Dendritic cell treated with granulocyte-macrophage colony-stimulating factor and Interleukin-4, amounts not matched to agents 40 ng/mL and 50 ng/mL, for 4 days (primary cell): ENCODE data around the gene MRPL19.
"Not testable (repeated sequence)": the region's sequence is repeated elsewhere in the genome, so short reads cannot be mapped to it uniquely, and the experiment has no call there.

ENCODE experiments used
- H3K27ac Mint-ChIP-seq: one replicate; pipeline ENCODE4 v1.8.0; 2022; ENCODE audit warnings: mild to moderate bottlenecking, mixed read lengths
- H3K27me3 Mint-ChIP-seq: one replicate; pipeline ENCODE4 v1.8.0; 2022; ENCODE audit warnings: mild to moderate bottlenecking, mixed read lengths
- H3K36me3 Mint-ChIP-seq: one replicate; pipeline ENCODE4 v1.8.0; 2022; ENCODE audit warnings: low read depth, mixed read lengths
- H3K4me1 Mint-ChIP-seq: one replicate; pipeline ENCODE4 v1.8.0; 2022; ENCODE audit warnings: low read depth, mixed read lengths
- H3K4me3 Mint-ChIP-seq: one replicate; pipeline ENCODE4 v1.8.0; 2022; ENCODE audit warnings: mild to moderate bottlenecking, moderate library complexity, mixed read lengths
- H3K9me3 Mint-ChIP-seq: one replicate; pipeline ENCODE4 v1.8.0; 2022; ENCODE audit warnings: mixed read lengths
- intact Hi-C: fragments of 100-400 bp; cut with micrococcal nuclease; formaldehyde crosslinking; loops from one replicate; pipeline ENCODE4 v1.15.0; 2022

The MRPL19 gene

GRCh38 chr2:75656563-75656962 lies 10.0 kb downstream of the MRPL19 start:
- H3K9me3 Mint-ChIP-seq: peaks cover 22% of the 10 kb centered on the region
- H3K27me3 Mint-ChIP-seq: no peaks in the 10 kb centered on the region
- intact Hi-C loops: no loop called here
- H3K36me3 Mint-ChIP-seq: peaks cover 91% of the 10 kb centered on the region
- H3K4me1 Mint-ChIP-seq: no peaks in the 10 kb centered on the region
- H3K27ac Mint-ChIP-seq: no peak overlapping the region
- no peak overlapping the region for H3K4me3 Mint-ChIP-seq

DNA sequence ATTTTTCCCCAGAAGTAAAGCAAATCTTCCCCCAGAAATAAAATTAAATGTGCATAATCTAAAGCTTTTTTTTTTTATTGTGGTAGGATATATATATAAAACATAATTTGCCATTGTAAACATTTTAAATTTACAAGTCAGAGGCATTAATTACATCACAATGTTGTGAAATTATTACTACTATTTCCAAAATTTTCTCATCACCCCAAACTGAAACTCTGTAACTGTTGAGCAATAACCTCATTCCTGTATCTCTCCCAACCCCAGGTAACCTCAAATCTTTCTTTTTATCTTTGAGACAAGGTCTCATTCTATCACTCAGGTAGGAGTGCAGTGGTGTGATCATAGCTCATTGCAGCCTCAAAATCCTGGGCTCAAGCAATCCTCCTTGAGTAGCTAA lies 11.2 kb downstream of the MRPL19 start:
- peaks cover 89% of the 10 kb centered on the region for H3K36me3 Mint-ChIP-seq
- H3K9me3 Mint-ChIP-seq: peaks cover 22% of the 10 kb centered on the region
- intact Hi-C loops: no loop called here
- no peak overlapping the region for H3K27ac Mint-ChIP-seq
- no peaks in the 10 kb centered on the region for H3K4me1 Mint-ChIP-seq
- H3K4me3 Mint-ChIP-seq: no peak overlapping the region
- no peaks in the 10 kb centered on the region for H3K27me3 Mint-ChIP-seq

- no peak overlapping the region for H3K4me3 Mint-ChIP-seq
- no peak overlapping the region for H3K27ac Mint-ChIP-seq
- peaks cover 48% of the 10 kb centered on the region for H3K36me3 Mint-ChIP-seq
- intact Hi-C loops: no loop called here
- no peaks in the 10 kb centered on the region for H3K27me3 Mint-ChIP-seq
- no peaks in the 10 kb centered on the region for H3K4me1 Mint-ChIP-seq
- no peaks in the 10 kb centered on the region for H3K9me3 Mint-ChIP-seq
Observed at GRCh38 chr2:75666911-75667310, 20.3 kb downstream of the MRPL19 start.

DNA sequence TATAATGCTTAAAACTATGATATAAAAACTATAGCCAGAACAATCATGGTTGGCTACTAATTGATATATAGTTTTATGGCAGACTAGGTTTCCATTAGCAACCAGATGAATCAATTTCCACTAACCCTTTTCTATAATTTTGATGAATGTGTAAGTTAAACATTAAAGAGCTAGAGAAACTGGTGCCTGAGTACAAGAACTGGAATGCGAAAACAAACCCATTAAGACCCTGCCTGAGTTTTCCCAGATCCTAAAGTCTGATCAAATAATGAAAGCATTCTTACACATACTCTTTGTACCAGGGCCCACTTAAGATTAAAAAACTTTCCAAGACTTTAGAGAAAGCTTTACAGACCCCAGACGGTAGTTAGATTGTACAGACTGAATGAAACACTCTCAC lies 21.3 kb downstream of the MRPL19 start:
- intact Hi-C loops: loop anchor here (2.0 kb wide), 1 partner anchor 13 kb away; no protein-coding TSS in a partner anchor
- H3K4me3 Mint-ChIP-seq: no peak overlapping the region
- H3K9me3 Mint-ChIP-seq: no peaks in the 10 kb centered on the region
- H3K4me1 Mint-ChIP-seq: no peaks in the 10 kb centered on the region
- peaks cover 54% of the 10 kb centered on the region for H3K36me3 Mint-ChIP-seq
- no peaks in the 10 kb centered on the region for H3K27me3 Mint-ChIP-seq
- no peak overlapping the region for H3K27ac Mint-ChIP-seq

DNA sequence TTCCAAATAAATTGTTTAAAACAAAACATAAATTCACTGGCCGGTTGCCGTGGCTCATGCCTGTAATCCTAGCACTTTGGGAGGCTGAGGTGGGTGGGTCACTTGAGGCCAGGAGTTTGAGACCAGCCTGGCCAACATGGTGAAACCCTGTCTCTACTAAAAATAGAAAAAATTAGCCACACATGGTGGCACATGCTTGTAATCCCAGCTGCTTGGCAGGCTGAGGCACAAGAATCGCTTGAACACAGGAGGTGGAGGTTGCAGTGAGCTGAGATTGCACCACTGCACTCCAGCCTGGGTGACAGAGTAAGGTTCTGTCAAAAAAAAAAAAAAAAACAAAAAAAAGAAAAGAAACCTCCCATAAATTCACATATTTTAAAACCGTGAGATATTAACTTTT lies 28.8 kb downstream of the MRPL19 start:
- H3K36me3 Mint-ChIP-seq: peaks cover 29% of the 10 kb centered on the region
- H3K27me3 Mint-ChIP-seq, H3K9me3 Mint-ChIP-seq, H3K27ac Mint-ChIP-seq, H3K4me3 Mint-ChIP-seq, intact Hi-C loops: not testable (repeated sequence)
- H3K4me1 Mint-ChIP-seq: peaks cover 13% of the 10 kb centered on the region

DNA sequence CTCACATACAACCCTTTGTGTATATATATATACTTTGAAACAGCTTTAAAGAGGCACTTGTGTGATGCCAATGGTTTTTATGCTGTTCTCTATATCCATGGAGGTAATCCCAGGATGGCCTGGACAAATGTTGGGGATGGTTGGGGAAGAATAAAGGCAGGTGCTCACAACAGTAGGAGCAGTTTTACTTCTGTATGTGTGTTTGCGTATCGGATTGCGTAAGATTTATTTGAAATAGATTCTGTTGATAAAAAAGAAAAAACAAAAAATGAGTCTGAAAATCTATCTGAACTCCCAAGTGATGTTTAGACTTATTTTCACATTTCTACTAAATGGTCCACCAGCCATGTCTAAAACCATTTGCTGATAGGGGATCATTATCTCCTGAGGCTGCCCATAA lies 29.3 kb downstream of the MRPL19 start:
- Mint-ChIP-seq H3K36me3 (peaks cover 29% of the 10 kb centered on the region), H3K27ac (no peak overlapping the region)
- intact Hi-C loops: no loop called here

DNA sequence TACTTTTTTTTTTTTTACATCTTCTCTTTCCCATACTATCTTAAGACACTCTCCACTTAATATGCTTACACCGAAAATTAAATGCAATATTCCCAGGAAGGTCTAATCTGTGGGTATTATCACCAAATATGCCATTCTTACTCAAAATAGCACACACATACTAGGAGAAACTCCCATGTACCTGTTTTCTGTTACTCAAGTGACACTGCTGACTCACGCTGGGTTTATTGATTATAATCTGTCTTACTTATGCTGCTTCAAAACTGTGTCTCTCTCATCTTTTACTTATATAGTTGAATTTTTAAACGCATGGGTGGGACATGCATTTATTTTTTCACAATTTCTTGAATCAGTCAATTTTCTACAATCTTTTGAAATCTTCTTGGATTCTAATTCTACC lies 29.9 kb downstream of the MRPL19 start:
- H3K27ac Mint-ChIP-seq: no peak overlapping the region
- H3K9me3 Mint-ChIP-seq: no peaks in the 10 kb centered on the region
- no peak overlapping the region for H3K4me3 Mint-ChIP-seq
- H3K27me3 Mint-ChIP-seq: no peaks in the 10 kb centered on the region
- peaks cover 29% of the 10 kb centered on the region for H3K36me3 Mint-ChIP-seq
- intact Hi-C loops: no loop called here
- peaks cover 13% of the 10 kb centered on the region for H3K4me1 Mint-ChIP-seq

More for the DNA sequence above, 29.3 kb downstream of the MRPL19 start:
- Mint-ChIP-seq H3K27me3 (no peaks in the 10 kb centered on the region), H3K9me3 (no peaks in the 10 kb centered on the region), H3K4me3 (no peak overlapping the region), H3K4me1 (peaks cover 13% of the 10 kb centered on the region)

- Mint-ChIP-seq H3K9me3 (no peaks in the 10 kb centered on the region), H3K27me3 (no peaks in the 10 kb centered on the region), H3K4me3 (no peak overlapping the region), H3K4me1 (peaks cover 13% of the 10 kb centered on the region), H3K36me3 (peaks cover 45% of the 10 kb centered on the region), H3K27ac (no peak overlapping the region)
- intact Hi-C loops: no loop called here
Observed at GRCh38 chr2:75679556-75679955, 33.0 kb downstream of the MRPL19 start.

DNA sequence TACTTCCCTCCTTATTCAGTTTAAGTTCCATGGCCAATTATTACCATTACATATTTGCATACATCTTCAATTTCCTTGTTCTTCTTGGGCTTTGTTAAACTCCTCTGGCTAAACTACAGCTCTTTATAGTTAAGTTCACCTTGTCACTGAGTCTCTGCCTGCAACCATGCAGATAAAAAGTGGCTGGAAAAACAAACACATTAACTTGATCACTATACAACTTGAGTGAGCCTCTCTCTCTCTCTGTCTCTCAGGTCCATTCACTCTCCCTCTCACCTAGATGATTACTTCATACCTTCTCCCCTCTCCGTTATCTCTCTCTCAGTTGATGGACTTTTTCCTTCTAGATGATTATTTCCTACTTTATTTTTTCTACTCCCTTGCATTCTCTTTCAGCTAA lies 33.8 kb downstream of the MRPL19 start:
- Mint-ChIP-seq H3K36me3 (peaks cover 53% of the 10 kb centered on the region), H3K27ac (no peak overlapping the region), H3K4me1 (peaks cover 13% of the 10 kb centered on the region), H3K27me3 (no peaks in the 10 kb centered on the region), H3K4me3 (no peak overlapping the region), H3K9me3 (no peaks in the 10 kb centered on the region)
- intact Hi-C loops: no loop called here

DNA sequence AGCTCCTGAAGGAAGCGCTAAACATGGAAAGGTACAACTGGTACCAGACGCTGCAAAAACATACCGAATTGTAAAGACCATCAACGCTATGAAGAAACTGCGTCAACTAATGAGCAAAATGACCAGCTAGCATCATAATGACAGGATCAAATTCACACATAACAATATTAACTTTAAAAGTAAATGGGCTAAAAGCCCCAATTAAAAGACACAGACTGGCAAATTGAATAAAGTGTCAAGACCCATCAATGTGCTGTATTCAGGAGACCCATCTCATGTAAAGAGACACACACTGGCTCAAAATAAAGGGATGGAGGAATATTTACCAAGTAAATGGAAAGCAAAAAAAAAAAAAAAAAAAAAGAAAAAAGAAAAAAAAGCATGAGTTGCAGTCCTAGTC lies 36.8 kb downstream of the MRPL19 start:
- peaks cover 10% of the 10 kb centered on the region for H3K4me1 Mint-ChIP-seq
- H3K4me3 Mint-ChIP-seq, H3K9me3 Mint-ChIP-seq, H3K27ac Mint-ChIP-seq, intact Hi-C loops, H3K27me3 Mint-ChIP-seq: not testable (repeated sequence)
- H3K36me3 Mint-ChIP-seq: peaks cover 74% of the 10 kb centered on the region

DNA sequence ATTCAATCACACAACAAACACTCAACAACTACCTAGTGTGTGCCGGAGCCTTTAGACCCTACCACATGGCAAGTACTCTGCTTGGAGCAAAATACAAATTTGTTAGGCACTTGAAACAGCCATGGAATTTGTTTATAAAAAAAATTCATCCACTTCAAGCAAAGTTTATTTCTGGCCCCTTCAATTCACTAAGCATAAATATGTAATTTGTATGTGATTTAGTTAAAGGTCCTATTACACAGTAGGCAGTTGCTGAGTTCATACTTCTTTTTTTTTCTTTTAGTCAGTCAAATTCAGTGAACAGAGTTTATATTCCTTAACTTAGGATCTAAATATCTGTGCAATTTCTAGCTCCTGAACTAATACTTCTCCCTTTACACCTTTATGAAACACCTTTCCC lies 41.6 kb downstream of the MRPL19 start:
- no peaks in the 10 kb centered on the region for H3K4me1 Mint-ChIP-seq
- no peak overlapping the region for H3K27ac Mint-ChIP-seq
- H3K27me3 Mint-ChIP-seq: no peaks in the 10 kb centered on the region
- H3K4me3 Mint-ChIP-seq: no peak overlapping the region
- H3K36me3 Mint-ChIP-seq: peaks cover 68% of the 10 kb centered on the region
- intact Hi-C loops: no loop called here
- no peaks in the 10 kb centered on the region for H3K9me3 Mint-ChIP-seq

GRCh38 chr2:75698918-75699317 lies 52.3 kb downstream of the MRPL19 start:
- H3K27me3 Mint-ChIP-seq: no peaks in the 10 kb centered on the region
- no peak overlapping the region for H3K4me3 Mint-ChIP-seq
- intact Hi-C loops: no loop called here
- H3K9me3 Mint-ChIP-seq: peaks cover 9% of the 10 kb centered on the region
- H3K36me3 Mint-ChIP-seq: peaks cover 62% of the 10 kb centered on the region
- H3K27ac Mint-ChIP-seq: no peak overlapping the region
- no peaks in the 10 kb centered on the region for H3K4me1 Mint-ChIP-seq

DNA sequence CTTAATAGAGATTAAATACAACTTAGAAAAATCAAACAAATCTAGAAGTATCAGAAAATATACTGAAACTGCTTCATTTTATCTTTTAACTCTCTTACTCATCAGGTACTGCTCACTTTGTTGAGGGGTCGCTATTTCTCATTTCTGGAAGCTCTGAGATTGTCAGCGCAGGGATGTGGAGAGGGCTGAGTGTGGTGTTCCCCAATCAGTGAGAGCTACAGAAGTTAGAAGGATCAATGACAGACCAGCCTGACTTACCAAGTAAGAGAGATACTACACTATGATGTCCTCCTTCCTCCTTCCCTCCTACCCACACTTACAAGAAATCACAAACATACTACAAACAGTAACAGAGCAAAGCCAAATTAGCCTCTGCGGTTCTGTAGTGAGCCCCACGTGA lies 56.0 kb downstream of the MRPL19 start:
- no peak overlapping the region for H3K27ac Mint-ChIP-seq
- H3K4me1 Mint-ChIP-seq: peaks cover 6% of the 10 kb centered on the region
- H3K27me3 Mint-ChIP-seq: no peaks in the 10 kb centered on the region
- intact Hi-C loops: no loop called here
- peaks cover 6% of the 10 kb centered on the region for H3K9me3 Mint-ChIP-seq
- no peak overlapping the region for H3K4me3 Mint-ChIP-seq
- H3K36me3 Mint-ChIP-seq: peaks cover 75% of the 10 kb centered on the region

- Mint-ChIP-seq H3K4me3 (no peak overlapping the region), H3K27ac (no peak overlapping the region), H3K9me3 (no peaks in the 10 kb centered on the region), H3K36me3 (peaks cover 64% of the 10 kb centered on the region), H3K4me1 (peaks cover 6% of the 10 kb centered on the region), H3K27me3 (no peaks in the 10 kb centered on the region)
- intact Hi-C loops: no loop called here
Observed at GRCh38 chr2:75703589-75704287, 57.2 kb downstream of the MRPL19 start.

GRCh38 chr2:75705921-75706320 lies 59.3 kb downstream of the MRPL19 start:
- Mint-ChIP-seq H3K4me1 (peaks cover 13% of the 10 kb centered on the region), H3K27me3 (no peaks in the 10 kb centered on the region), H3K27ac (no peak overlapping the region), H3K9me3 (no peaks in the 10 kb centered on the region), H3K36me3 (peaks cover 47% of the 10 kb centered on the region), H3K4me3 (no peak overlapping the region)
- intact Hi-C loops: no loop called here
